Measurements from ENCODE around the gene DENND1A.

DNA sequence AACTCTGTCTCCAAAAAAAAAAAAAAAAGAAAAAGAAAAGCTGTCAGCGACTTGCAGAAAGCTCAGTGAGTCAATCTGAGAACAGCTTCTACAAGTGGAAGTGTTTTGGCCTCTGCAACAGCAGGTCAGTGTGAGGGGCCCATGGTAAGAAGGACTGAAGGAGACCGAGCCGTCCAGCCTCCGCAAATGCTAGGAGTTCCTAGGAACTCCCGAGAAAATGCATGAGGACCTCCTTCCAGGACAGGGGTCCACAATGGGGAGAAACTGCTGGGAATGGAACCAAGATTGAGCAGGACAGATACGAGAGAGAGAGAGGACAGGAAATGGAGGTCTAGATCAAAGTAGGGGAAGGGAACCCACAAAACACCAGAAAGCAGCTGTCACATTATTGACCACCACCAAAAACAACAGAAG, 393.5 kb downstream of the DENND1A start:
- TF ChIP-seq, protein P1, sequence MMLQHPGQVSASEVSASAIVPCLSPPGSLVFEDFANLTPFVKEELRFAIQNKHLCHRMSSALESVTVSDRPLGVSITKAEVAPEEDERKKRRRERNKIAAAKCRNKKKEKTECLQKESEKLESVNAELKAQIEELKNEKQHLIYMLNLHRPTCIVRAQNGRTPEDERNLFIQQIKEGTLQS (CRISPR knock-in tag; IDR thresholded peaks at IDR 0.05) = no peak
- TF ChIP-seq, protein P2, sequence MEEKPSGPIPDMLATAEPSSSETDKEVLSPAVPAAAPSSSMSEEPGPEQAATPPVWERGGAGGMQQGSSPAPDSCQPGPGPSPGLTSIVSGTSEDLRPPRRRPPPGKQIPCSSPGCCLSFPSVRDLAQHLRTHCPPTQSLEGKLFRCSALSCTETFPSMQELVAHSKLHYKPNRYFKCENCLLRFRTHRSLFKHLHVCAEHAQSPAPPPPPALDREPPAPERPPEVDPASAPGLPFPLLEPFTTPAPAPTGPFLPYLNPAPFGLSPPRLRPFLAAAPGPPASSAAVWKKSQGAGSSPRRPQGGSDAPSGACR (CRISPR knock-in tag; IDR thresholded peaks at IDR 0.05) = no peak
- TF ChIP-seq CREB1 (IDR thresholded peaks at IDR 0.05) = no peak
- TF ChIP-seq CREB1 (CRISPR knock-in tag; IDR thresholded peaks at IDR 0.05) = no peak
- no peak for TF ChIP-seq RXRA (CRISPR knock-in tag; IDR thresholded peaks at IDR 0.05)
- TF ChIP-seq ZNF549 (CRISPR knock-in tag; IDR thresholded peaks at IDR 0.05) = no peak
- TF ChIP-seq, protein P3, sequence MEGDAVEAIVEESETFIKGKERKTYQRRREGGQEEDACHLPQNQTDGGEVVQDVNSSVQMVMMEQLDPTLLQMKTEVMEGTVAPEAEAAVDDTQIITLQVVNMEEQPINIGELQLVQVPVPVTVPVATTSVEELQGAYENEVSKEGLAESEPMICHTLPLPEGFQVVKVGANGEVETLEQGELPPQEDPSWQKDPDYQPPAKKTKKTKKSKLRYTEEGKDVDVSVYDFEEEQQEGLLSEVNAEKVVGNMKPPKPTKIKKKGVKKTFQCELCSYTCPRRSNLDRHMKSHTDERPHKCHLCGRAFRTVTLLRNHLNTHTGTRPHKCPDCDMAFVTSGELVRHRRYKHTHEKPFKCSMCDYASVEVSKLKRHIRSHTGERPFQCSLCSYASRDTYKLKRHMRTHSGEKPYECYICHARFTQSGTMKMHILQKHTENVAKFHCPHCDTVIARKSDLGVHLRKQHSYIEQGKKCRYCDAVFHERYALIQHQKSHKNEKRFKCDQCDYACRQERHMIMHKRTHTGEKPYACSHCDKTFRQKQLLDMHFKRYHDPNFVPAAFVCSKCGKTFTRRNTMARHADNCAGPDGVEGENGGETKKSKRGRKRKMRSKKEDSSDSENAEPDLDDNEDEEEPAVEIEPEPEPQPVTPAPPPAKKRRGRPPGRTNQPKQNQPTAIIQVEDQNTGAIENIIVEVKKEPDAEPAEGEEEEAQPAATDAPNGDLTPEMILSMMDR (CRISPR knock-in tag; IDR thresholded peaks at IDR 0.05) = no peak
